ENCODE measurements around the gene MAK.
A peak's percentile ranks its signal among the peaks of the same experiment; 100 is the strongest.
"Not testable (repeated sequence)": the region's sequence is repeated elsewhere in the genome, so short reads cannot be mapped to it uniquely, and the experiment has no call there.

MAK gene

GRCh38 chr6:10854922-10855632 lies 16.7 kb upstream of the MAK start:
- no peak for DNase-seq (ENCODE audit: low read depth in 1 of 2, low spot score in 1 of 2)

DNA sequence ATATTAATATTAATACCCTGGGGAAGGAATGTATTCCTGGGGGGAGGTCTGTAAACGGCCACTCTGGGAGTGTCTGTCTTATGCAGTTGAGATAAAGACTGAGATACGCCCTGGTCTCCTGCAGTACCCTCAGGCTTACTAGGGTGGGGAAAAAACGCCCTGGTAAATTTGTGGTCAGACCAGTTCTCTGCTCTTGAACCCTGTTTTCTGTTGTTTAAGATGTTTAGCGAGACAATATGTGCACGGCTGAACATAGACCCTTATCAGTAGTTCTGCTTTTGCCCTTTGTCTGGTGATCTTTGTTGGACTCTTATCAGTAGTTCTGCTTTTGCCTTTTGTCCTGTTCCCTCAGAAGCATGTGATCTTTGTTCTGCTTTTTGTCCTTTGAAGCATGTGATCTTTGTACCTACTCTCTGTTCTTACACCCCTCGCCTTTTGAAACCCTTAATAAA lies 15.5 kb upstream of the MAK start:
- DNase-seq (ENCODE audit: low read depth in 1 of 2, low spot score in 1 of 2), result not testable (repeated sequence)

GRCh38 chr6:10852361-10852960 lies 14.1 kb upstream of the MAK start:
- no peak for DNase-seq (ENCODE audit: low read depth in 1 of 2, low spot score in 1 of 2)

GRCh38 chr6:10850728-10851127 lies 12.4 kb upstream of the MAK start:
- no peak for DNase-seq (ENCODE audit: low read depth in 1 of 2, low spot score in 1 of 2)

GRCh38 chr6:10849901-10850300 lies 11.6 kb upstream of the MAK start:
- no peak for DNase-seq (ENCODE audit: low read depth in 1 of 2, low spot score in 1 of 2)

- DNase-seq (ENCODE audit: low read depth in 1 of 2, low spot score in 1 of 2), result no peak
Observed at GRCh38 chr6:10847684-10848083, 9.3 kb upstream of the MAK start.

GRCh38 chr6:10843554-10843953 lies 5.2 kb upstream of the MAK start:
- DNase-seq (ENCODE audit: low read depth in 1 of 2, low spot score in 1 of 2), result no peak

GRCh38 chr6:10838794-10839333 lies 525 bp upstream of the MAK start:
- DNase-seq (ENCODE audit: low read depth in 1 of 2, low spot score in 1 of 2), result no peak

DNA sequence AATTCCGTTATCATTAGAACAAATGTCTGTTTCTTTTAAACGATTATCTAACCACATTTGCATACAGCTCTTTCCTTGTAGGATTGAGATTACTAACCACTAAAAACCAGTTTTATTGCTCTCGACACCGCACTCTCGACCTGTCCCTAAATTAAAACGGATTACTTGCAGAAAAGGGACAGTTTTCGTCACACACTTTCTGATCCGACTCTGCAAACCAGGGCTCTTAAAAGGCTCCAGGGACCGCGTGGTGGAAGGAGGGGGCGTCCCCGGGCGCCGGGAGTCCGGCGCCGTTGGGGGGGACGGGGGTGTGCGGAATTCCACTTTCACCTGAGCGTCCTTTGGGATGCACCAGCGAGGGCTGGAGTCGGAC lies 731 bp downstream of the MAK start:
- DNase-seq (ENCODE audit: low read depth in 1 of 2, low spot score in 1 of 2), result no peak

GRCh38 chr6:10837009-10837621 lies 1.2 kb downstream of the MAK start:
- no peak for DNase-seq (ENCODE audit: low read depth in 1 of 2, low spot score in 1 of 2)

DNA sequence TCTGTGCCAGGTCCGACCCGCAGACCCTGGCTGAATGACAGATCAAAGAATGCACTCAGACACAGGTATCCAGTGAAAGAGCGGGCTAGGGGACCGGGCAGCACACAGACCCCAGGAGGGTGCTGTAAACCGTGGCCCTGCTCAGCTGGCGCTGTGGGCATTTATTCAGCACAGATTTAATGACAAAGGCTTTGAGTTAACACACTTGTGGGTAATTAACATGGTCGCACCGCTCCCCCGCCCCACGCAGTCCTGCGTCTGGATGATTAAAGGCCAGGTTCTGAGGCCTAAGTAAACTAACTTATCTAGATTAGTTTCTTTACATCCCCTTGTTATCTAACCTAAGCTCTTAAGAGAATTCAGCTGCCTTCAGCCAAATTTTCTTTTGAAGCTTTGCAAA lies 3.5 kb downstream of the MAK start:
- no peak for DNase-seq (ENCODE audit: low read depth in 1 of 2, low spot score in 1 of 2)

DNA sequence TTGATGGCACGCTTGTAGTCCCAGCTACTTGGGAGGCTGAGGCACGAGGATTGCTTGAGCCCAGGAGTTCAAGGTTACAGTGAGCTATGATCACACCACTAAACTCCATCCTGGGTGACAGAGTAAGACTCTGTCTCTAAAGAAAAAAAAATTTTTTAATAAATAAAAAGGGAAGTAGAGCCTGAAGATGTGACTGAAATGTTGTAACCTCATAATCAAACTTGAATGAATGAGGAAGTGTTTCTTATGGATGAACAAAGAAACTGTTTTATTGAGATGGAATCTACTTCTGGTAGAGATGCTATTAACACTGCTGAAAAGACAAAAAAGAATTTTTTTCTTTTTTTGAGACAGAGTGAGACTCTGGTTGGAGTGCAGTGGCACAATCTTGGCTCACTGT lies 6.7 kb downstream of the MAK start:
- no peak for DNase-seq (ENCODE audit: low read depth in 1 of 2, low spot score in 1 of 2)

DNA sequence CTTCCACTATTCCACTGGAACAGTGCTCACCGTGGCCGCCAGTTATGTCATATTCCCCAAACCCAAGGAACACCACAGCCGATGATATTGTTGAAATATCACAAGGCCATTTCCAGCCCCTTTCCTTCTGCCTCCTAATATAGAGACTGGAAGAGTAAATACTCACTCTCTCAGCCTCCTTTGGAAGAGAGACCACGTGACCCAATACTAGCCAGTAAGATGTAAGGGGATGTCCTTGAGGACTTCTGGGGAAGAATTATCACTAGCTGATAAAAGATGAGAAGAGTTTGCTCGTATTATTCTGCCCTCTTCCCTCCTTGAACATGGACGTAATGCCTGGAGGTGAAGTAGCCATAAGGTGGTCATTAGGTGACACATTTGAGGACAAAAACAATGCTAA lies 13.5 kb downstream of the MAK start:
- no peak for DNase-seq (ENCODE audit: low read depth in 1 of 2, low spot score in 1 of 2)

DNA sequence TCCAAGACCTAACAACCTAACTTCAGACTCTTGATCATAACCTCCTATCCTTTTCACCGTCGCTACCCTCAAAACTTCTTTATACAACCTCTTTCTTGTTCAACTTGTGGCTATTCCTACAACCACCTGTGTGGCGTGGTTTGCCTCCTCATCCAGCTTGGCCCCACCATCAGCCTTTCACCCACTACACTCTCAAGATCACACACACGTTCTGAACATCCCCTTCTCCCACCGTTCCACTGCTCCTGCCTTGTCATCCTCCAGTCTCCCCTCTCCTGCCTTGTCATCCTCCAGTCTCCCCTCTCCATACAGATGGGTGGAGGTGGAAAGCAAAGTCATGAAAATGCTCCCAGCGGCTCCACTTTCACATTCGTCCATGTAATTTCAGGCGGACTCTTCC lies 14.0 kb downstream of the MAK start:
- no peak for DNase-seq (ENCODE audit: low read depth in 1 of 2, low spot score in 1 of 2)

GRCh38 chr6:10814176-10814575 lies 24.2 kb downstream of the MAK start:
- not testable (repeated sequence) for DNase-seq (ENCODE audit: low read depth in 1 of 2, low spot score in 1 of 2)

GRCh38 chr6:10809098-10809497 lies 29.2 kb downstream of the MAK start:
- DNase-seq (ENCODE audit: low read depth in 1 of 2, low spot score in 1 of 2), result no peak

- no peak for DNase-seq (ENCODE audit: low read depth in 1 of 2, low spot score in 1 of 2)
Observed at GRCh38 chr6:10808376-10808775, 30.0 kb downstream of the MAK start.

GRCh38 chr6:10801224-10801848 lies 37.0 kb downstream of the MAK start:
- peak; percentile 17 to 37 for DNase-seq (ENCODE audit: low read depth in 1 of 2, low spot score in 1 of 2)

GRCh38 chr6:10800810-10801209 lies 37.5 kb downstream of the MAK start:
- no peak for DNase-seq (ENCODE audit: low read depth in 1 of 2, low spot score in 1 of 2)

DNA sequence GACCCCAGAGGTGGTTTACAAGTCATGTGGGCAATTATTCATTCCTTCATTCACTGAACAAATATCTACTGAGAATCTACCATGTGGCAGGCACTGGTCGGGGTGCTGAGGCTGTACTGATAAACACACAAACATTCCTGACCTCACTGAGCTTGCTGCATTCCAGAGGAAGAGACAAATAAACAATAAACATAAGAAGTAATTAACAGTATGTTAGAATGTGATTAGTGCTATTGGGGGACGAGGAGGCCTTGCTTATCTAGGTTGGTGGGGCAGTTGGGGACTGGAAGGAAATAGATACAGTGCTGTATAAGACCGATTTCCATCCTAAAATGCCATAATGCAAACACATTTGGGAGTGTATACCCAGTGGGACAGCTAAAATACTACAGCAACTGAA lies 44.1 kb downstream of the MAK start:
- no peak for DNase-seq (ENCODE audit: low read depth in 1 of 2, low spot score in 1 of 2)

DNA sequence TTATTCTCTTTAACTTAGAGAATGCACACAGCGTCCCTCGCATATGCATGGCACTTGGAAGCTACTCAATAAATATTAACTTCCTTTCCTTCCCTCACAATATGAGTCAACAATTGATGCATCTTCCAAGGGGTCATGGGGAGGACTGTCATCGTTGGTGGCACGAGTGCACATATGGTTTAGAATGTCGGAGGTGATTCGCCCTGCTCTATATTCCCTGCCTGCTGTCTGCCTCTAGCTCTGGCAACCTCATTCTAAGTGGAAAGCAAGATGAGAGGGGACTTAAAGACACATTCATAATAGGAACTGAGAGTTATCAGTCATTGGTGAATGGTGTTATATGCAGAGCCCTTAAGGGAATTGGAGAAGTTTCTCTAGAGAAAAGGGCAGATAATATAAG lies 44.6 kb downstream of the MAK start:
- no peak for DNase-seq (ENCODE audit: low read depth in 1 of 2, low spot score in 1 of 2)

GRCh38 chr6:10793035-10793434 lies 45.3 kb downstream of the MAK start:
- DNase-seq (ENCODE audit: low read depth in 1 of 2, low spot score in 1 of 2), result no peak
